ENCODE results near the gene FXYD7.

FXYD7 gene

GRCh38 chr19:35140962-35141836, 1.9 kb upstream of the FXYD7 start:
- peak overlapping the region; percentile 34 for H3K9ac ChIP-seq (ENCODE audit: low read length)

GRCh38 chr19:35141837-35142605, 1.0 kb upstream of the FXYD7 start:
- no peak overlapping the region for H3K9ac ChIP-seq (ENCODE audit: low read length)
- peaks cover 20 to 59% of the 10 kb centered on the region in 2 donors for H3K27me3 ChIP-seq (ENCODE audit: control insufficient read depth in 1 of 2, insufficient read depth in 2 of 2, low read length in 2 of 2)
- no peaks in the 10 kb centered on the region for H3K36me3 ChIP-seq (ENCODE audit: insufficient read depth, low read length)
- no peaks in the 10 kb centered on the region for H3K9me3 ChIP-seq (ENCODE audit: low read length)
- H3K4me3 ChIP-seq (ENCODE audit: low read depth in 1 of 2, low read length in 2 of 2), result peak overlapping the region in 1 of 2 donors; percentile 23
- peaks cover 21% of the 10 kb centered on the region for H3K4me1 ChIP-seq (ENCODE audit: insufficient read depth, low read length)
- H3K27ac ChIP-seq (ENCODE audit: low read depth, low read length), result no peak overlapping the region

More at GRCh38 chr19:35140962-35141836, 1.9 kb upstream of the FXYD7 start:
- Histone ChIP-seq H3K4me1 (ENCODE audit: insufficient read depth, low read length) (peaks cover 21% of the 10 kb centered on the region), H3K36me3 (ENCODE audit: insufficient read depth, low read length) (no peaks in the 10 kb centered on the region), H3K4me3 (ENCODE audit: low read depth in 1 of 2, low read length in 2 of 2) (peak overlapping the region in 1 of 2 donors; percentile 43), H3K27ac (ENCODE audit: low read depth, low read length) (peak overlapping the region; percentile 34), H3K9me3 (ENCODE audit: low read length) (no peaks in the 10 kb centered on the region), H3K27me3 (ENCODE audit: control insufficient read depth in 1 of 2, insufficient read depth in 2 of 2, low read length in 2 of 2) (peaks cover 20 to 59% of the 10 kb centered on the region in 2 donors)

- no peak overlapping the region for H3K27ac ChIP-seq (ENCODE audit: low read depth, low read length)
Measured at GRCh38 chr19:35142606-35143230, 337 bp upstream of the FXYD7 start.

GRCh38 chr19:35143818-35144217, 763 bp downstream of the FXYD7 start:
- Histone ChIP-seq H3K4me1 (ENCODE audit: insufficient read depth, low read length) (peaks cover 21% of the 10 kb centered on the region), H3K27ac (ENCODE audit: low read depth, low read length) (no peak overlapping the region), H3K9ac (ENCODE audit: low read length) (no peak overlapping the region), H3K36me3 (ENCODE audit: insufficient read depth, low read length) (no peaks in the 10 kb centered on the region), H3K27me3 (ENCODE audit: control insufficient read depth in 1 of 2, insufficient read depth in 2 of 2, low read length in 2 of 2) (peaks cover 20 to 51% of the 10 kb centered on the region in 2 donors), H3K4me3 (ENCODE audit: low read depth in 1 of 2, low read length in 2 of 2) (no peak overlapping the region), H3K9me3 (ENCODE audit: low read length) (no peaks in the 10 kb centered on the region)

More at GRCh38 chr19:35142606-35143230, 337 bp upstream of the FXYD7 start:
- no peak overlapping the region for H3K9ac ChIP-seq (ENCODE audit: low read length)
- peak overlapping the region in 1 of 2 donors; percentile 23 for H3K4me3 ChIP-seq (ENCODE audit: low read depth in 1 of 2, low read length in 2 of 2)
- H3K36me3 ChIP-seq (ENCODE audit: insufficient read depth, low read length), result no peaks in the 10 kb centered on the region
- H3K4me1 ChIP-seq (ENCODE audit: insufficient read depth, low read length), result peaks cover 21% of the 10 kb centered on the region
- no peaks in the 10 kb centered on the region for H3K9me3 ChIP-seq (ENCODE audit: low read length)
- H3K27me3 ChIP-seq (ENCODE audit: control insufficient read depth in 1 of 2, insufficient read depth in 2 of 2, low read length in 2 of 2), result peaks cover 20 to 59% of the 10 kb centered on the region in 2 donors

- no peak overlapping the region for H3K4me3 ChIP-seq (ENCODE audit: low read depth in 1 of 2, low read length in 2 of 2)
- peaks cover 21% of the 10 kb centered on the region for H3K4me1 ChIP-seq (ENCODE audit: insufficient read depth, low read length)
- peaks cover 20 to 47% of the 10 kb centered on the region in 2 donors for H3K27me3 ChIP-seq (ENCODE audit: control insufficient read depth in 1 of 2, insufficient read depth in 2 of 2, low read length in 2 of 2)
- H3K9me3 ChIP-seq (ENCODE audit: low read length), result no peaks in the 10 kb centered on the region
- H3K36me3 ChIP-seq (ENCODE audit: insufficient read depth, low read length), result no peaks in the 10 kb centered on the region
- no peak overlapping the region for H3K27ac ChIP-seq (ENCODE audit: low read depth, low read length)
- no peak overlapping the region for H3K9ac ChIP-seq (ENCODE audit: low read length)
Measured at GRCh38 chr19:35144259-35144599, 1.2 kb downstream of the FXYD7 start.

GRCh38 chr19:35144600-35145436, 1.8 kb downstream of the FXYD7 start:
- Histone ChIP-seq H3K9ac (ENCODE audit: low read length) (no peak overlapping the region), H3K4me1 (ENCODE audit: insufficient read depth, low read length) (peaks cover 21% of the 10 kb centered on the region), H3K4me3 (ENCODE audit: low read depth in 1 of 2, low read length in 2 of 2) (no peak overlapping the region), H3K36me3 (ENCODE audit: insufficient read depth, low read length) (no peaks in the 10 kb centered on the region), H3K27me3 (ENCODE audit: control insufficient read depth in 1 of 2, insufficient read depth in 2 of 2, low read length in 2 of 2) (peaks cover 20 to 41% of the 10 kb centered on the region in 2 donors), H3K27ac (ENCODE audit: low read depth, low read length) (no peak overlapping the region), H3K9me3 (ENCODE audit: low read length) (no peaks in the 10 kb centered on the region)

GRCh38 chr19:35146746-35147459, 3.8 kb downstream of the FXYD7 start:
- Histone ChIP-seq H3K4me3 (ENCODE audit: low read depth in 1 of 2, low read length in 2 of 2) (no peak overlapping the region), H3K36me3 (ENCODE audit: insufficient read depth, low read length) (no peaks in the 10 kb centered on the region), H3K9me3 (ENCODE audit: low read length) (no peaks in the 10 kb centered on the region), H3K9ac (ENCODE audit: low read length) (no peak overlapping the region), H3K27me3 (ENCODE audit: control insufficient read depth in 1 of 2, insufficient read depth in 2 of 2, low read length in 2 of 2) (peaks cover 15 to 34% of the 10 kb centered on the region in 2 donors), H3K27ac (ENCODE audit: low read depth, low read length) (no peak overlapping the region), H3K4me1 (ENCODE audit: insufficient read depth, low read length) (peaks cover 8% of the 10 kb centered on the region)

GRCh38 chr19:35149463-35149862, 6.4 kb downstream of the FXYD7 start:
- Histone ChIP-seq H3K4me1 (ENCODE audit: insufficient read depth, low read length) (no peaks in the 10 kb centered on the region), H3K9ac (ENCODE audit: low read length) (no peak overlapping the region), H3K36me3 (ENCODE audit: insufficient read depth, low read length) (no peaks in the 10 kb centered on the region), H3K9me3 (ENCODE audit: low read length) (no peaks in the 10 kb centered on the region), H3K27me3 (ENCODE audit: control insufficient read depth in 1 of 2, insufficient read depth in 2 of 2, low read length in 2 of 2) (peaks cover 0 to 29% of the 10 kb centered on the region in 2 donors), H3K27ac (ENCODE audit: low read depth, low read length) (no peak overlapping the region), H3K4me3 (ENCODE audit: low read depth in 1 of 2, low read length in 2 of 2) (no peak overlapping the region)

GRCh38 chr19:35150445-35150844, 7.4 kb downstream of the FXYD7 start:
- peaks cover 0 to 31% of the 10 kb centered on the region in 2 donors for H3K27me3 ChIP-seq (ENCODE audit: control insufficient read depth in 1 of 2, insufficient read depth in 2 of 2, low read length in 2 of 2)
- no peaks in the 10 kb centered on the region for H3K36me3 ChIP-seq (ENCODE audit: insufficient read depth, low read length)
- H3K9ac ChIP-seq (ENCODE audit: low read length), result no peak overlapping the region
- no peaks in the 10 kb centered on the region for H3K4me1 ChIP-seq (ENCODE audit: insufficient read depth, low read length)
- H3K27ac ChIP-seq (ENCODE audit: low read depth, low read length), result no peak overlapping the region
- no peaks in the 10 kb centered on the region for H3K9me3 ChIP-seq (ENCODE audit: low read length)
- H3K4me3 ChIP-seq (ENCODE audit: low read depth in 1 of 2, low read length in 2 of 2), result no peak overlapping the region

- no peaks in the 10 kb centered on the region for H3K36me3 ChIP-seq (ENCODE audit: insufficient read depth, low read length)
- peaks cover 2 to 36% of the 10 kb centered on the region in 2 donors for H3K27me3 ChIP-seq (ENCODE audit: control insufficient read depth in 1 of 2, insufficient read depth in 2 of 2, low read length in 2 of 2)
- no peak overlapping the region for H3K9ac ChIP-seq (ENCODE audit: low read length)
- H3K4me3 ChIP-seq (ENCODE audit: low read depth in 1 of 2, low read length in 2 of 2), result no peak overlapping the region
- H3K9me3 ChIP-seq (ENCODE audit: low read length), result no peaks in the 10 kb centered on the region
- H3K27ac ChIP-seq (ENCODE audit: low read depth, low read length), result no peak overlapping the region
- no peaks in the 10 kb centered on the region for H3K4me1 ChIP-seq (ENCODE audit: insufficient read depth, low read length)
Measured at GRCh38 chr19:35151273-35152065, 8.4 kb downstream of the FXYD7 start.
